GM18858 (cell line): ENCODE results near the gene SRP14.
"Not testable (repeated sequence)": the region's sequence is repeated elsewhere in the genome, so short reads cannot be mapped to it uniquely, and the experiment has no call there.

Source experiments
- ATAC-seq: cut with Tn5 transposase; IDR thresholded peaks from one replicate; pipeline ENCODE4 v1.9.1; 2021; ENCODE audit not compliant: unreplicated experiment

SRP14 gene

DNA sequence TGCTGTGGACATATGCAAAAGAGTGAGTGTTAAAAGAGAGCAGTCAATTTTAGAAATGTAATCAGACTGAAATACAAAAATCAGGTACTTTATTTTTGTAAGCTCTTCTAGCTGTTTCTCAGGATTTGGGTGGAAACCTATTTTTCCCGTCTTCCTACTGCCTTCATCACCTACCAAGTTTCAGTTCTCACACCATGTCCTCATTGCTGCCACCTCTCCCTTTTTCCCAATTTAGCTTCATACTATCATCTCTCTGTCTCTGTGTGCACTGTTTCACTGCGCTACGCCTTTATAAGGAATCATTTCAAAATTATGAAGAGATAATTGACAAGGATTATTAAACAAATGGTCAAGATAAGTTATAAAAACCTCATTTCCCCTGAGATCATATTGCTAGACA, 7.7 kb downstream of the SRP14 start:
- ATAC-seq = no peak

DNA sequence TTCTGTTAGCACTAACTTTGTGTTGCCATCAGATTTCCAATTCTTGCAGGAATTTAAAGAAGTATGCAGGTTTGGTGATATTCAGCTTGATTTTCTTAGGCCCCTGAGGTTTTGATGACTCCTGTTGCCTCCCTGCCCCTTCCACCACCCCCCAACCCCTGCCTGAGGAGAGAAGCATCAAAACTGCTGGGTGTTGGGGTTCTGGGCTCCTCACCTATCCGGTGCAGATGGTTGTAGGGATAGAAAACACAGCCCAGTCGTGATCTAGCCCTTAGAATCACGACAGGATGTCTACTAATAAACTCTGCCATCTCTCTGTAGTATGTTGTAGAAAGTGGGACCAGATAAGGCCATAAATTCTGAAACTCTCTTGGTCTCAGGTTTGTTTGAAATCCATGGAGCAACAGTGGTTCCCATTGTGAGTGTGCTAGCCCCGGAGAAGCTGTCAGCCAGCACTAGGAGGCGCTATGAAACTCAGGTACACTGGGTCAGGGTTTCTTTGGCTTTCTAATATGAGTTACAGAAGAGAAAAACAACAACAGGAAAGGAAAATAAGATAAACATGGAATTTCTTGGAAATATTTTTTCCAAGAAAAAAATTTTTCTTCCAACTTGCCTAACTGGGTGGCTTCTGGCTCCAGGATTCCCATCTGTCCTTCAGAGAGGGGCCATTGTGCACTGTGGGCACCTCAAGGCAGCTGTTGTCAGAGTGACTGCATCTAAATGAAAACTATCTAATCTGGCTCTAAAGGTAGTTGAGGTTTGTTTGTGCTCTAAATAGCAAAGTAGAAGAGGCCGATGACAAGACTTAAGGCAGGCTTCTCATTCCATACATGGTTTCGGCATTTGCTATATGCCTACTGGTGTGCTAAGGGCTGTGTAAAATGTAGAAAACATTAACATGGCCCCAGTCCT, 8.7 kb downstream of the SRP14 start:
- ATAC-seq = no peak

DNA sequence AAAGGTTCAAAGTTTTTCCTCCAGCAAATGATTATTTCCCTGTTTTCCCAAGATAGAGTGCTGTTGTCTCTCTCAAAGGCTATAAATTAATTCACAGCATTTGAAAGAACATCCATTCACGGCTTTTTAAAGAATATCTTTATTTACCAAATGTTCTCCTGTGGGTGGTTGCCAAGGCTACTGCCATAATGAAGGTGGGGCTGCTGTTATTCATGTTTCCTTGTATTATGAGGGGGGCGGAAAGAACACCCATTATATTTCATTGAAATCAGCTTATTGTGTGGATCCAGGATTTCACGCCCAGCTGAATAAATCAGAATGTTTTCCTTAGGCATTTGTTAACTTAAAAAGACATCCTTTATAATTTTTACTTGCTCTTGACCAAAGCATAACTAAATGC, 10.1 kb downstream of the SRP14 start:
- ATAC-seq = no peak

GRCh38 chr15:40028193-40028592, 10.8 kb downstream of the SRP14 start:
- no peak for ATAC-seq

DNA sequence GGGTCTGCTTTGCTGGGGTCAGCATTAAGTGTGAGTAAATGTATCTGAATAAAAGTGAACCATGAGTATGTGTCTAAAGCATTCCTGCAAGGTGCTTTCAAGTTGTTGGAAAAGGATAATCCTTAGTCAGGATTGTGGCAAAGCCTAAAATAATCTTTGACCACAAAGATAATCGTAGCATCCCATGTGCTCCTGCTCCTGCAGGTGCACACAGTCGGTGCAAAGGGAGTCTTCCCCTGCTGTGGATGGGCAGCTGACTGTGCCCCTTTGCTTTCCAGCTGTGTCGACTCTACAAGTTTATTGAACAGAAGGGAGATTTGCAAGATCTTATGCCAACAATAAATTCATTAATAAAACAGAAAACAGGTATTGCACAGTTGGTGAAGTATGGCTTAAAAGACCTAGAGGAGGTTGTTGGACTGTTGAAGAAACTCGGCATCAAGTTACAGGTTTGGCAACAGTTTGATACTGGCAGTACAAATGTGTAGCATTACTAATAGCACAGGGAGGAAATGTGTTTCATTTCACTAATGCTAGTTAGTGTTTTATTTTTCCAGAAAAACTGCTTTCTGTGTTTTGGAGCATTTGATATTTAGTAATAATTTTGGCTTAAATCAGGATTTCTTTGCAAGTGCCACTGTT, 22.6 kb downstream of the SRP14 start:
- no peak for ATAC-seq

GRCh38 chr15:40014390-40014789, 24.6 kb downstream of the SRP14 start:
- no peak for ATAC-seq

DNA sequence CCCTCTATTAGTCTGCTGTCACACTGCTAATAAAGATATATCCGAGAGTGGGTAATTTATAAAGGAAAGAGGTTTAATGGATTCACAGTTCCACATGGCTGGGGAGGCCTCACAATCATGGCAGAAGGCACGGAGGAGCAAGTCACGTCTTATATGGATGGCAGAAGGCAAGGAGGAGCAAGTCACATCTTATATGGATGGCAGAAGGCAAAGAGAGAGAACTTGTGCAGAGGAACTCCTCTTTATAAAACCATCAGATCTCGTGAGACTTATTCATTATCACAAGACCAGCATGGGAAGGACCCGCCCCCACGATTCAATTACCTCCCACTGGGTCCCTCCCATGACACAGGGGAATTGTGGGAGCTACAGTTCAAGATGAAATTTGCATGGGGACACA, 25.6 kb downstream of the SRP14 start:
- ATAC-seq = not testable (repeated sequence)

DNA sequence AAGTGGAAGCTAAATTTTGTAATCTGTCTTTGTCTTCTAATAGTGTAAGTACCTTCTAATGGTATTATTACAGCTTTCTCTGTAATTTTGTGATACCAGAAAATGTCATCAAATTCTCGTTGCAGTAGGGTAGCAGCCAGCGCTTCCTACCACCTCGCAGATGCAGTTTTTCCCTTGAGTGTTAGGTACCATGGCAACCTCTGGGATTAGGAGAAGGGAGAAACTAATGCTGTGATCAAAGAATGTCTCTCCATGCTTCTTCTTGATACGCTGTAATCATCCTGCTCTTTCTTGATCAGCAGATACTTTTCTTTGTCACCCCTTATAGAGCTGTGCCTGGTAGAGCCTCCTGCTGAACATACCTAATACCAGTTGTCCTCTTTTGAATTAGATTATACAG, 27.7 kb downstream of the SRP14 start:
- ATAC-seq = no peak

DNA sequence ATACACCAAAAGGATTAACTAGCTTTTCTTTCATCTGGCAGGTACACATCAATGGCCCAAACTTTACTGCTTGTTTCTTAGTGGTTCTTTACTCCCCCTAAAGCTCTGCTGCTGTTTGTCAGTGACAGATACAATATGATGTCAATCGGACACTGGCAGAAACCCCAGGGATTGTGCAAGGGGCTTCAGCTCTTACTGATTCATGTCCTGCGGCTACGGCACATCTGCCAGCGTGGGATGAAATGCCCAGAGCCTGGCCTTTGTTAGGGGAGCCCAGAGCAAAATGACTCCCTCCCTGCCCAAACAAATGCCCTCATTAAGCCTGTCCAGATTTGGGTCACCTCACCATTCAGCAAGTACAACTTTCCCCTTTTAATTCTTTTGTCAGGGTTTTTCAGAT, 28.3 kb downstream of the SRP14 start:
- no peak for ATAC-seq

DNA sequence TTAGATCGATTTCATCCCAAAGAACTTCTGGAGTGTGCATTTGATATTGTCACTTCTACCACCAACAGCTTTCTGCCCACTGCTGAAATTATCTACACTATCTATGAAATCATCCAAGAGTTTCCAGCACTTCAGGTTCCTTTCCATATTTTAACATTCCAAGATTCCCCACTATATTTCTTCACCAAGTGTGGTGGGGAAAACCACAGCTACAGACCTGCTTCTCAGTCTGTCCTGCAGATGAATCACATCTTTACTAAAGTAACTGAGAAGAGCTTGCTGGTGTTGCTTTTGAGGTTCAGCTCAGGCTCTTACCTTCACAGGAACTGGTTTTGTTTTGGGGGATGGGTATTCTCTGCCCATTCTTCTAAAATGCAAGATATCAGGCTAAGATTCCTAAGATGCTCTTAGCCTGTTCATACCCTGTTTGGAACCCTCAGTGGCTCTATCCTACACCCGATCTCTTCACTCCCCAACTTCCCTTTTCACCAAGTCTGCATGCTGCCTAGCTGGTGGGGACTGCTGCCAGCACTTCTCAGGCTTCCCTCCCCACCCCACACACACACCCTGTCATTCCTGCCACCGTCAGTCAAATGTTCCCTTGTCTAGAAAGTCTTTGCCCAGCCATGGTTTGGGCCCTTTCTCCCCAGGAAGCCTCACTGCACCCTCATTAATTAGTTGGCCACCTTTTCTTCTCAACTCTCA, 30.8 kb downstream of the SRP14 start:
- no peak for ATAC-seq

- ATAC-seq = no peak
Measured at GRCh38 chr15:40006646-40007045, 32.3 kb downstream of the SRP14 start.

DNA sequence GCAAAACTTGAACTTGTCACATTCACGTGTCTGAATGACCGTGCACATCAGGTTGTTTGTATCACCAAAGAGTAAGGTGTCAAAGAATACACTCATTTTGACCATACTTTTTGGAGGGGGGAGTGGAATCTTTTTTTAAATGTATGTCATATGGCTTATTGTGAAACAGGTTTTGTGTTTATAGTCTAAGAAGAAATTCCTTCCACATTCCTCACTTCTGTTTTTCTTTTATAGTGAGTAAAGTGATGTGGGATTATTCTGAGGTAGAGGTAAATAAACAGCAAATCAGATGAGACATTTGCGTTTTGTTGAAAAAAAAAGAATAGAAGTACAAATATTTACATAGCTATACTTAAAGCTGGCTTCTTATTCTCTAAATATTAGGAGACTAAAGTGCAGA, 33.0 kb downstream of the SRP14 start:
- ATAC-seq = no peak

GRCh38 chr15:40003116-40003916, 35.7 kb downstream of the SRP14 start:
- ATAC-seq = no peak

- ATAC-seq = no peak
Measured at GRCh38 chr15:40002295-40002694, 36.7 kb downstream of the SRP14 start.

DNA sequence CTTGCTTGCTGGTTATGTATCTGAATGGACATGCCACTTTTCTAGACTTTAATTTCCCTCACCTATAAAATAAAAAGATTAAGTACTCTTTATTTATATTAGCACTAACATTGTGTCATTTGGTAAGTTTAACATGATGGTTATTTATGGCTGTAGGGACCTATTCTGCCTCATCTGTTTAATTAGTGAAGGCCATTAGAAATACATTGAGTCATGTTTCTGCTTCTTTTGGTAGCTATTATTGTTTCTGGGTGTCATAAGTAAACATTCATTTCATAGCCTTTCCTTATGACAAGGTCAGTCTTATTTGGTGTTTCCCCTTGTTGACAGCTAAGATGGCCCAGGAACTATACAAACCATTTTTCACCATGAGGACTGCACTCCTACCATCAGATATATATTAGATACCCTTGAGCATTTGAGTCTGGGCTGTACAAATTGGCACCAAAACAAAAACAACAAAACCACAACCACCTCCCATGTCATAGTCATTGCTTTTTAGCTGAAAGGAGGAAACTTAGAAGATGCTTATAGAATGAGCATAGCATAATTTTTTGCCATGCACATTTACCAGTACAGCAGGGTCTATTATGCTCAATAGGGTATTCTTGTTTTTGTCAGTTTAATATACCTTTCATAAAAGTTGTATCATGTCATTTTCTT, 39.3 kb downstream of the SRP14 start:
- no peak for ATAC-seq

GRCh38 chr15:39998511-39999077, 40.4 kb downstream of the SRP14 start:
- no peak for ATAC-seq

DNA sequence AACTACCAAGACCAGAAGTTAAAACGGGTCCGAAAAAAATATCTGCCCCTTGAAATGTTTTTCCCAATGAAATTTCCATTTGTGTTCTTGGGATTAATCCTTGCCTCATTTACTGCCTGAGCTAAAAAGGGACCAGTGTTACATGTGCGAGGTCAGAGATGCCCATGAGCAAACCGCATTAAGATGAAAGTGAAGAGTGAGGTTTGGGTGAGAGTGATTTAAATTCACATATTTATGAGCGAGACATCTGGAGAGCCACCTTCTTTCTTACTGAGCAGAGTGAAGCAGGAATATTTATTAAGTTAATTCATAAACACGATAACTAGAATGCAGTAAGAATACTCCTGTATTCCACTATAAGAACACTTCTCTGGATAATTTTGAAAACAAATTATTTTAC, 41.3 kb downstream of the SRP14 start:
- ATAC-seq = no peak

- no peak for ATAC-seq
Measured at GRCh38 chr15:39997031-39997430, 42.0 kb downstream of the SRP14 start.

DNA sequence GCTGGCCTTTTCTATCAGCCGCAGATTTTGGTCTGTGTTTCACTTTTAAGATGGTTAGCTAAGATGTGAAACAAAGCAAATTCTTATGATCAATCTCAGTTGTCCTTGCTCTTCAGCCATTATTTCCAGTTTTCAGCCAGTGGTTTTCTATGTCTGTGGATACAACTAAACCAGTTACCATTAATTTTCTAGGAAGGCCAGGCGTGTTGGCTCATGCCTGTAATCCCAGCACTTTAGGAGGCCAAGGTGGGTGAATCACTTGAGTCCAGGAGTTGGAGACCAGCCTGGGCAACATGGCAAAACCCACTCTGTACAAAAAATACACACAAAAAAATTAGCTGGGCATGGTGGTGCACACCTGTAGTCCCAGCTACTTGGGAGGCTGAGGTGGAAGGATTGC, 42.8 kb downstream of the SRP14 start:
- ATAC-seq = not testable (repeated sequence)

GRCh38 chr15:39992953-39993352, 46.0 kb downstream of the SRP14 start:
- ATAC-seq = not testable (repeated sequence)
